Measurements from ENCODE around the gene ATRNL1.
"Not testable (repeated sequence)": the region's sequence is repeated elsewhere in the genome, so short reads cannot be mapped to it uniquely, and the experiment has no call there.

Gene ATRNL1

GRCh38 chr10:115772606-115773005, 679.4 kb downstream of the ATRNL1 start:
- no peak for DNase-seq

GRCh38 chr10:115773832-115774231, 680.7 kb downstream of the ATRNL1 start:
- no peak for DNase-seq

- DNase-seq, result no peak
These were observed 681.6 kb downstream of the ATRNL1 start for GRCh38 chr10:115774721-115775120.

- no peak for DNase-seq
These were observed 684.5 kb downstream of the ATRNL1 start for GRCh38 chr10:115777646-115778045.

- no peak for DNase-seq
These were observed 697.1 kb downstream of the ATRNL1 start for GRCh38 chr10:115790220-115790619.

- no peak for DNase-seq
These were observed 702.8 kb downstream of the ATRNL1 start for GRCh38 chr10:115795964-115796363.

- no peak for DNase-seq
These were observed 708.3 kb downstream of the ATRNL1 start for GRCh38 chr10:115801457-115801856.

GRCh38 chr10:115801992-115802391, 708.8 kb downstream of the ATRNL1 start:
- DNase-seq, result no peak

- no peak for DNase-seq
These were observed 709.7 kb downstream of the ATRNL1 start for GRCh38 chr10:115802911-115803310.

GRCh38 chr10:115814542-115814941, 721.4 kb downstream of the ATRNL1 start:
- no peak for DNase-seq

GRCh38 chr10:115818012-115818411, 724.8 kb downstream of the ATRNL1 start:
- no peak for DNase-seq

GRCh38 chr10:115826396-115826795, 733.2 kb downstream of the ATRNL1 start:
- DNase-seq, result no peak

- DNase-seq, result no peak
These were observed 734.3 kb downstream of the ATRNL1 start for GRCh38 chr10:115827231-115828009.

- not testable (repeated sequence) for DNase-seq
These were observed 735.0 kb downstream of the ATRNL1 start for GRCh38 chr10:115828182-115828581.

GRCh38 chr10:115829521-115830205, 736.5 kb downstream of the ATRNL1 start:
- no peak for DNase-seq

- DNase-seq, result no peak
These were observed 737.3 kb downstream of the ATRNL1 start for GRCh38 chr10:115830265-115830970.

GRCh38 chr10:115831016-115831415, 737.9 kb downstream of the ATRNL1 start:
- no peak for DNase-seq

GRCh38 chr10:115833119-115833518, 740.0 kb downstream of the ATRNL1 start:
- DNase-seq, result no peak

- DNase-seq, result no peak
These were observed 751.4 kb downstream of the ATRNL1 start for GRCh38 chr10:115844591-115844990.

- no peak for DNase-seq
These were observed 752.8 kb downstream of the ATRNL1 start for GRCh38 chr10:115845921-115846320.

- no peak for DNase-seq
These were observed 753.4 kb downstream of the ATRNL1 start for GRCh38 chr10:115846528-115846927.

- DNase-seq, result no peak
These were observed 756.0 kb downstream of the ATRNL1 start for GRCh38 chr10:115849197-115849596.

GRCh38 chr10:115850666-115851065, 757.5 kb downstream of the ATRNL1 start:
- DNase-seq, result no peak

- DNase-seq, result no peak
These were observed 758.5 kb downstream of the ATRNL1 start for GRCh38 chr10:115851695-115852094.
